ENCODE data around the gene APC2. TPM values are rescaled to one million over a fixed set of nuclear protein-coding genes. Genes with fewer than 3 reads are reported as not detected.

The APC2 gene
- total and polyA plus RNA-seq, 4 donors: under 0.01 to 0.06 (median 0.03) TPM

DNA sequence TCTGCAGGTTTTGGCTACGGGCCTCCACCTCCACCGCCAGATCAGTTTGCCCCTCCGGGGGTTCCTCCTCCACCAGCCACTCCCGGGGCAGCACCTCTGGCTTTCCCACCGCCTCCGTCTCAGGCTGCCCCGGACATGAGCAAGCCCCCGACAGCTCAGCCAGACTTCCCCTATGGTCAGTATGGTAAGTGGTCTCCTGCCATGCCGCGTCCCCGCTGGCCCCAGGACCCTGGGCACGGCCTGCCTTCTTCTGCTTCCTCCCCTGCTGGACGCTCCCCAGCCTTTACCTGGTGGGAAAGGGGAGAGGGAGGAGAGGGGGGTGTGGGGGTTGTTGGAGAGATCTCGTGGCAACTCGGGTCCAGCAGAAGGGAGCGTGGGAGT lies 17.4 kb upstream of the APC2 start:
- H3K4me3 ChIP-seq (ENCODE audit: low read depth in 1 of 3, low read length in 3 of 3): no peak overlapping the region
- no peak overlapping the region for H3K27ac ChIP-seq (ENCODE audit: low read depth in 1 of 2, low read length in 2 of 2)
- peaks cover 0 to 10% (median 4%) of the 10 kb centered on the region in 4 donors for H3K4me1 ChIP-seq (ENCODE audit: control insufficient read depth in 4 of 4, insufficient read depth in 4 of 4, low read length in 3 of 4)
- H3K9ac ChIP-seq (ENCODE audit: low read depth in 1 of 2, low read length in 2 of 2): no peak overlapping the region
- no peak for TF ChIP-seq TAF1 (conservative IDR thresholded peaks at IDR 0.05)
- TF ChIP-seq, protein P1, sequence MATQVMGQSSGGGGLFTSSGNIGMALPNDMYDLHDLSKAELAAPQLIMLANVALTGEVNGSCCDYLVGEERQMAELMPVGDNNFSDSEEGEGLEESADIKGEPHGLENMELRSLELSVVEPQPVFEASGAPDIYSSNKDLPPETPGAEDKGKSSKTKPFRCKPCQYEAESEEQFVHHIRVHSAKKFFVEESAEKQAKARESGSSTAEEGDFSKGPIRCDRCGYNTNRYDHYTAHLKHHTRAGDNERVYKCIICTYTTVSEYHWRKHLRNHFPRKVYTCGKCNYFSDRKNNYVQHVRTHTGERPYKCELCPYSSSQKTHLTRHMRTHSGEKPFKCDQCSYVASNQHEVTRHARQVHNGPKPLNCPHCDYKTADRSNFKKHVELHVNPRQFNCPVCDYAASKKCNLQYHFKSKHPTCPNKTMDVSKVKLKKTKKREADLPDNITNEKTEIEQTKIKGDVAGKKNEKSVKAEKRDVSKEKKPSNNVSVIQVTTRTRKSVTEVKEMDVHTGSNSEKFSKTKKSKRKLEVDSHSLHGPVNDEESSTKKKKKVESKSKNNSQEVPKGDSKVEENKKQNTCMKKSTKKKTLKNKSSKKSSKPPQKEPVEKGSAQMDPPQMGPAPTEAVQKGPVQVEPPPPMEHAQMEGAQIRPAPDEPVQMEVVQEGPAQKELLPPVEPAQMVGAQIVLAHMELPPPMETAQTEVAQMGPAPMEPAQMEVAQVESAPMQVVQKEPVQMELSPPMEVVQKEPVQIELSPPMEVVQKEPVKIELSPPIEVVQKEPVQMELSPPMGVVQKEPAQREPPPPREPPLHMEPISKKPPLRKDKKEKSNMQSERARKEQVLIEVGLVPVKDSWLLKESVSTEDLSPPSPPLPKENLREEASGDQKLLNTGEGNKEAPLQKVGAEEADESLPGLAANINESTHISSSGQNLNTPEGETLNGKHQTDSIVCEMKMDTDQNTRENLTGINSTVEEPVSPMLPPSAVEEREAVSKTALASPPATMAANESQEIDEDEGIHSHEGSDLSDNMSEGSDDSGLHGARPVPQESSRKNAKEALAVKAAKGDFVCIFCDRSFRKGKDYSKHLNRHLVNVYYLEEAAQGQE (IDR thresholded peaks at IDR 0.05): no peak
- no peak for TF ChIP-seq FOXA2 (IDR thresholded peaks at IDR 0.05)
- no peak for TF ChIP-seq NR2F2 (IDR thresholded peaks at IDR 0.05)
- no peak for TF ChIP-seq GABPA (IDR thresholded peaks at IDR 0.05 in 1 of 2, conservative IDR thresholded peaks at IDR 0.05 in 1 of 2)
- TF ChIP-seq, protein P2, sequence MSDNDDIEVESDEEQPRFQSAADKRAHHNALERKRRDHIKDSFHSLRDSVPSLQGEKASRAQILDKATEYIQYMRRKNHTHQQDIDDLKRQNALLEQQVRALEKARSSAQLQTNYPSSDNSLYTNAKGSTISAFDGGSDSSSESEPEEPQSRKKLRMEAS (IDR thresholded peaks at IDR 0.05): no peak
- TF ChIP-seq HNF4A (conservative IDR thresholded peaks at IDR 0.05): no peak
- TF ChIP-seq JUND (IDR thresholded peaks at IDR 0.05): no peak
- no peak for TF ChIP-seq YY1 (IDR thresholded peaks at IDR 0.05)
- H3K36me3 ChIP-seq (ENCODE audit: control insufficient read depth in 4 of 4, insufficient read depth in 3 of 4, low read depth in 1 of 4, low read length in 3 of 4): peaks cover 4 to 42% (median 24%) of the 10 kb centered on the region in 4 donors
- no peaks in the 10 kb centered on the region for H3K9me3 ChIP-seq (ENCODE audit: control insufficient read depth in 4 of 4, low read length in 3 of 4)
- H3K27me3 ChIP-seq (ENCODE audit: control insufficient read depth in 4 of 4, insufficient read depth in 4 of 4, low read length in 3 of 4): no peaks in the 10 kb centered on the region
- 96% methylated on average over 16 of the region's 16 CpGs for WGBS
- DNase-seq (ENCODE audit: low spot score): no peak

DNA sequence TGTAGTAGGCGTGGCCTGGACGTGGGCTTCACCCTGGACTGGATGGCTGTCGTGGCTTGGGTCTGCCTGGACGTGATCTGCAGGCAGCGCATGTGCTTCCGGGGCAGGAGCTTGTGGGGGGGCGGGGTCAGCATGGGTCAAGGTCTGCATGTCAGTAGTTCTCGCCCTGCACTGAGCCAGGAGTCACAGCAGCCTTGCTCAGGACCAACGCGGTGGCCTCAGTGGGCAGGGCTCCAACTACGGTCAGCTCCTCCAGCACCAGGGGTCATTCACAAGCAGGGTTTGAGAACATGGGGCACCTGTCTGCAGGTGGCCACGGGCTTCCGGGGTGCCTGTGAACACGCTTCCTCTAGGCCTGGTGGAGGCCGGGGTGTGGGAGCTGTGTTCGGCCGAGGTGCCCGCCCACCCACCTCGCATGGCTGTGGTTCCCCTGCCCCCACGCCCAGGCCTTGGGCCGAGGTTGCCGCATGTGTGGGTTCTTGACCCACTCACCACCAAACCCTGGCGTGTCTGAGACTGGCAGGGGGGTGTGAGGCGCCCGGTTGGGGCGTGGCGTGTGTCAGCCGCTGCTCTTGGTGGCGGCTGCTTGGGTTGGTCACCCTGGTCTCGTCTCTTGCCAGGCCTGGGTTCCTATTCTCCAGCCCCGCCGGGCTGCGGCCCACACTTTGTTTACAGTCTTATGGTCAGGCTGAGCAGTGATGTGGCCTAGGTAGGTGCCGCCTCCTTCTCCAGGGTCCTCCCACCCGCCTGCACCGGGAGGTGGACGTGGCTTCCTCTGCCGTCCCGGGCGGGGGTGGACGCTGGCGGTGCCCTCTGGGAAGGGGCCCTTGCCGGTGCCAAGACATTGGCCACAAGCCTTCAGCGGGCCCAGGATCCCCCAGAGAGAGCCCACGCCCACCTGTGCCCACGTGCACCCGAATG lies 16.5 kb upstream of the APC2 start:
- Histone ChIP-seq H3K9ac (ENCODE audit: low read depth in 1 of 2, low read length in 2 of 2) (no peak overlapping the region), H3K27ac (ENCODE audit: low read depth in 1 of 2, low read length in 2 of 2) (no peak overlapping the region), H3K4me1 (ENCODE audit: control insufficient read depth in 4 of 4, insufficient read depth in 4 of 4, low read length in 3 of 4) (peaks cover 0 to 15% (median 7%) of the 10 kb centered on the region in 4 donors), H3K4me3 (ENCODE audit: low read depth in 1 of 3, low read length in 3 of 3) (no peak overlapping the region), H3K36me3 (ENCODE audit: control insufficient read depth in 4 of 4, insufficient read depth in 3 of 4, low read depth in 1 of 4, low read length in 3 of 4) (peaks cover 4 to 40% (median 23%) of the 10 kb centered on the region in 4 donors), H3K27me3 (ENCODE audit: control insufficient read depth in 4 of 4, insufficient read depth in 4 of 4, low read length in 3 of 4) (no peaks in the 10 kb centered on the region), H3K9me3 (ENCODE audit: control insufficient read depth in 4 of 4, low read length in 3 of 4) (no peaks in the 10 kb centered on the region)
- TF ChIP-seq RXRA (IDR thresholded peaks at IDR 0.05) (no peak), JUND (IDR thresholded peaks at IDR 0.05) (no peak), FOXA1 (IDR thresholded peaks at IDR 0.05) (no peak), SP1 (IDR thresholded peaks at IDR 0.05) (no peak), GABPA (IDR thresholded peaks at IDR 0.05 in 1 of 2, conservative IDR thresholded peaks at IDR 0.05 in 1 of 2) (no peak), FOXA2 (IDR thresholded peaks at IDR 0.05) (no peak), YY1 (IDR thresholded peaks at IDR 0.05) (no peak), RAD21 (IDR thresholded peaks at IDR 0.05) (no peak)
- TF ChIP-seq, protein P3, sequence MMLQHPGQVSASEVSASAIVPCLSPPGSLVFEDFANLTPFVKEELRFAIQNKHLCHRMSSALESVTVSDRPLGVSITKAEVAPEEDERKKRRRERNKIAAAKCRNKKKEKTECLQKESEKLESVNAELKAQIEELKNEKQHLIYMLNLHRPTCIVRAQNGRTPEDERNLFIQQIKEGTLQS (IDR thresholded peaks at IDR 0.05): no peak
- TF ChIP-seq, protein P1 (IDR thresholded peaks at IDR 0.05): no peak
- TF ChIP-seq, protein P4, sequence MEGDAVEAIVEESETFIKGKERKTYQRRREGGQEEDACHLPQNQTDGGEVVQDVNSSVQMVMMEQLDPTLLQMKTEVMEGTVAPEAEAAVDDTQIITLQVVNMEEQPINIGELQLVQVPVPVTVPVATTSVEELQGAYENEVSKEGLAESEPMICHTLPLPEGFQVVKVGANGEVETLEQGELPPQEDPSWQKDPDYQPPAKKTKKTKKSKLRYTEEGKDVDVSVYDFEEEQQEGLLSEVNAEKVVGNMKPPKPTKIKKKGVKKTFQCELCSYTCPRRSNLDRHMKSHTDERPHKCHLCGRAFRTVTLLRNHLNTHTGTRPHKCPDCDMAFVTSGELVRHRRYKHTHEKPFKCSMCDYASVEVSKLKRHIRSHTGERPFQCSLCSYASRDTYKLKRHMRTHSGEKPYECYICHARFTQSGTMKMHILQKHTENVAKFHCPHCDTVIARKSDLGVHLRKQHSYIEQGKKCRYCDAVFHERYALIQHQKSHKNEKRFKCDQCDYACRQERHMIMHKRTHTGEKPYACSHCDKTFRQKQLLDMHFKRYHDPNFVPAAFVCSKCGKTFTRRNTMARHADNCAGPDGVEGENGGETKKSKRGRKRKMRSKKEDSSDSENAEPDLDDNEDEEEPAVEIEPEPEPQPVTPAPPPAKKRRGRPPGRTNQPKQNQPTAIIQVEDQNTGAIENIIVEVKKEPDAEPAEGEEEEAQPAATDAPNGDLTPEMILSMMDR (IDR thresholded peaks at IDR 0.05; ENCODE audit: low read depth, low read length, missing input control): no peak
- TF ChIP-seq, protein P5, sequence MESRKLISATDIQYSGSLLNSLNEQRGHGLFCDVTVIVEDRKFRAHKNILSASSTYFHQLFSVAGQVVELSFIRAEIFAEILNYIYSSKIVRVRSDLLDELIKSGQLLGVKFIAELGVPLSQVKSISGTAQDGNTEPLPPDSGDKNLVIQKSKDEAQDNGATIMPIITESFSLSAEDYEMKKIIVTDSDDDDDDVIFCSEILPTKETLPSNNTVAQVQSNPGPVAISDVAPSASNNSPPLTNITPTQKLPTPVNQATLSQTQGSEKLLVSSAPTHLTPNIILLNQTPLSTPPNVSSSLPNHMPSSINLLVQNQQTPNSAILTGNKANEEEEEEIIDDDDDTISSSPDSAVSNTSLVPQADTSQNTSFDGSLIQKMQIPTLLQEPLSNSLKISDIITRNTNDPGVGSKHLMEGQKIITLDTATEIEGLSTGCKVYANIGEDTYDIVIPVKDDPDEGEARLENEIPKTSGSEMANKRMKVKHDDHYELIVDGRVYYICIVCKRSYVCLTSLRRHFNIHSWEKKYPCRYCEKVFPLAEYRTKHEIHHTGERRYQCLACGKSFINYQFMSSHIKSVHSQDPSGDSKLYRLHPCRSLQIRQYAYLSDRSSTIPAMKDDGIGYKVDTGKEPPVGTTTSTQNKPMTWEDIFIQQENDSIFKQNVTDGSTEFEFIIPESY (IDR thresholded peaks at IDR 0.05): no peak
- 91% methylated on average over 47 of the region's 47 CpGs for WGBS
- DNase-seq (ENCODE audit: low spot score): no peak
